ENCODE measurements around the gene NLRP12.
"Not testable (repeated sequence)": the region's sequence is repeated elsewhere in the genome, so short reads cannot be mapped to it uniquely, and the experiment has no call there.

The NLRP12 gene, protein sequence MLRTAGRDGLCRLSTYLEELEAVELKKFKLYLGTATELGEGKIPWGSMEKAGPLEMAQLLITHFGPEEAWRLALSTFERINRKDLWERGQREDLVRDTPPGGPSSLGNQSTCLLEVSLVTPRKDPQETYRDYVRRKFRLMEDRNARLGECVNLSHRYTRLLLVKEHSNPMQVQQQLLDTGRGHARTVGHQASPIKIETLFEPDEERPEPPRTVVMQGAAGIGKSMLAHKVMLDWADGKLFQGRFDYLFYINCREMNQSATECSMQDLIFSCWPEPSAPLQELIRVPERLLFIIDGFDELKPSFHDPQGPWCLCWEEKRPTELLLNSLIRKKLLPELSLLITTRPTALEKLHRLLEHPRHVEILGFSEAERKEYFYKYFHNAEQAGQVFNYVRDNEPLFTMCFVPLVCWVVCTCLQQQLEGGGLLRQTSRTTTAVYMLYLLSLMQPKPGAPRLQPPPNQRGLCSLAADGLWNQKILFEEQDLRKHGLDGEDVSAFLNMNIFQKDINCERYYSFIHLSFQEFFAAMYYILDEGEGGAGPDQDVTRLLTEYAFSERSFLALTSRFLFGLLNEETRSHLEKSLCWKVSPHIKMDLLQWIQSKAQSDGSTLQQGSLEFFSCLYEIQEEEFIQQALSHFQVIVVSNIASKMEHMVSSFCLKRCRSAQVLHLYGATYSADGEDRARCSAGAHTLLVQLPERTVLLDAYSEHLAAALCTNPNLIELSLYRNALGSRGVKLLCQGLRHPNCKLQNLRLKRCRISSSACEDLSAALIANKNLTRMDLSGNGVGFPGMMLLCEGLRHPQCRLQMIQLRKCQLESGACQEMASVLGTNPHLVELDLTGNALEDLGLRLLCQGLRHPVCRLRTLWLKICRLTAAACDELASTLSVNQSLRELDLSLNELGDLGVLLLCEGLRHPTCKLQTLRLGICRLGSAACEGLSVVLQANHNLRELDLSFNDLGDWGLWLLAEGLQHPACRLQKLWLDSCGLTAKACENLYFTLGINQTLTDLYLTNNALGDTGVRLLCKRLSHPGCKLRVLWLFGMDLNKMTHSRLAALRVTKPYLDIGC

GRCh38 chr19:53824134-53824611 is at the start of gene NLRP12:
Gene NLRP12, minus strand, starts transcription at chr19:53824314. Its CDS starts 140 bp downstream, at chr19:53824174.
- Mint-ChIP-seq H3K4me1 (peaks cover 3% of the 10 kb centered on the region), H3K4me3 (peak within 1 kb of the TSS; percentile 34), H3K9me3 (no peaks in the 10 kb centered on the region), H3K27ac (no peak within 1 kb of the TSS), H3K27me3 (peaks cover 23% of the 10 kb centered on the region), H3K36me3 (ENCODE audit: low read depth) (no peaks in the 10 kb centered on the region)
- no peak for ATAC-seq
- no peak for DNase-seq

DNA sequence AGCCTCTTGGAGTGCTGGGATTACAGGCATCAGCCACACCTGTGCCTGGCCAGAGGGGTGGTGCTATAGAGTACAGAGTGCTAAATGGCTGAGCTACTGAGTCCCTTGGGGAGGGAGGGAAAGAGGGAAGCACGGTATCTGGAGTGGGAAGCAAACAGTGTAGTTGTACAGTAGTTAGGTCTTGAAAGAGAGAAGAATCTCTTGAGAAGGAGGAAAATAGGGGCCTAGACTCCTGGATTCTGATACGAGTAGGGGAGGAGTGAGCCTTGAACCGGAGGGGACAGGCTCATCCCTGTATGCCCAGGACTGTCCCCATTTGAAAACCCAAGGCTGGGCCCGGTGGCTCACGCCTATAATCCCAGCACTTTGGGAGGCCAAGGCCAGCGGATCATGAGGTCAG is 48.6 kb upstream of the NLRP12 start:
- H3K27ac Mint-ChIP-seq, result no peak overlapping the region
- no peaks in the 10 kb centered on the region for H3K27me3 Mint-ChIP-seq
- peaks cover 35% of the 10 kb centered on the region for H3K36me3 Mint-ChIP-seq (ENCODE audit: low read depth)
- no peak overlapping the region for H3K4me3 Mint-ChIP-seq
- DNase-seq (no peak), ATAC-seq (no peak)
- peaks cover 67% of the 10 kb centered on the region for H3K4me1 Mint-ChIP-seq
- H3K9me3 Mint-ChIP-seq, result no peaks in the 10 kb centered on the region

DNA sequence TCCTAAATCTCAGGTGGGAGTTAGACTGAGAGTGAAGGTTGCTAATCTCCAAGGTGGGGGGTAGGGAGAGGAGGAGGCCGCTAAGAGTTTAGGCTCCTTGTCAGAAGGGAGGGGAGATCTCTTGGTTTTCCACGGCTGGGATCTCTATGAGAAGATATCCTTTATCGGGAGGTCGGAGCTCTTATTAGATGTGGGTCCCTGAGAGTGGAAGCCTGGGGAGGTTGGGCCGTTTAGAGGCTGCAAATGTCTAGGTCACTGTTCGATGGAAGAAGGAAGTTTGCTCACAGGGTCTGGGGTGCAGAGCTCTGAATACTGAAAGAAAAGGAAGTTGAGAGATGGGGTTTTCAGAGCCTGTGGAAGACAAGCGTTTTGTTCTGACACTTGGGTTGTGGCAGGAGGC is 47.3 kb upstream of the NLRP12 start:
- H3K4me3 Mint-ChIP-seq, result no peak overlapping the region
- H3K36me3 Mint-ChIP-seq (ENCODE audit: low read depth), result peaks cover 33% of the 10 kb centered on the region
- no peaks in the 10 kb centered on the region for H3K27me3 Mint-ChIP-seq
- DNase-seq (no peak), ATAC-seq (no peak)
- peaks cover 64% of the 10 kb centered on the region for H3K4me1 Mint-ChIP-seq
- no peaks in the 10 kb centered on the region for H3K9me3 Mint-ChIP-seq
- H3K27ac Mint-ChIP-seq, result peak overlapping the region; percentile 69

DNA sequence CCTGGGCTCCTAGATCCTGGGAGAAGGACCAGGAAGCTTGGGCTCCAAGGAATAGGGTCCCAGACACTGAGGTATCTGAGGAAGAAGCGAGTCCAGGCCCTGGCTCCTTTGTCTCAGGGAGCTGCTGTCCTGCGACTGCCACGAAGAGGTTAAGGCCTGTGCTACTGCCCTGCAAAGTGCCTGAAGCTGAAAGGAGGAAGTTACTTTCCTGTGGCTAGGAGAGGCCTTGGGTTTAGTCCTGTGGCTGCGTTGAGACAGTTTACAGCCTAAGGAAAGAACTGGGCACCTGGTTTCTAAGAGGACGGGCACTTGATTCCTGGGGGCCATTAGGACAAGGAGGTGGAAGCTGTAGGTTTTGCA is 46.4 kb upstream of the NLRP12 start:
- Mint-ChIP-seq H3K4me3 (peak overlapping the region; percentile 42), H3K4me1 (peaks cover 63% of the 10 kb centered on the region), H3K27ac (peak overlapping the region; percentile 35), H3K9me3 (no peaks in the 10 kb centered on the region), H3K27me3 (no peaks in the 10 kb centered on the region), H3K36me3 (ENCODE audit: low read depth) (peaks cover 28% of the 10 kb centered on the region)
- no peak for ATAC-seq
- DNase-seq, result no peak

GRCh38 chr19:53869805-53870484 is 45.8 kb upstream of the NLRP12 start:
- ATAC-seq, H3K9me3 Mint-ChIP-seq, H3K27me3 Mint-ChIP-seq, DNase-seq: not testable (repeated sequence)
- Mint-ChIP-seq H3K4me1 (peaks cover 60% of the 10 kb centered on the region), H3K27ac (peak overlapping the region; percentile 71), H3K36me3 (ENCODE audit: low read depth) (peaks cover 27% of the 10 kb centered on the region), H3K4me3 (peak overlapping the region; percentile 92)

GRCh38 chr19:53868892-53869804 is 45.0 kb upstream of the NLRP12 start:
- H3K4me3 Mint-ChIP-seq, result peak overlapping the region; percentile 92
- peaks cover 19% of the 10 kb centered on the region for H3K36me3 Mint-ChIP-seq (ENCODE audit: low read depth)
- peak; percentile 85 for DNase-seq
- peak; percentile 45 for ATAC-seq
- no peaks in the 10 kb centered on the region for H3K27me3 Mint-ChIP-seq
- peaks cover 52% of the 10 kb centered on the region for H3K4me1 Mint-ChIP-seq
- H3K27ac Mint-ChIP-seq, result peak overlapping the region; percentile 71
- H3K9me3 Mint-ChIP-seq, result no peaks in the 10 kb centered on the region

DNA sequence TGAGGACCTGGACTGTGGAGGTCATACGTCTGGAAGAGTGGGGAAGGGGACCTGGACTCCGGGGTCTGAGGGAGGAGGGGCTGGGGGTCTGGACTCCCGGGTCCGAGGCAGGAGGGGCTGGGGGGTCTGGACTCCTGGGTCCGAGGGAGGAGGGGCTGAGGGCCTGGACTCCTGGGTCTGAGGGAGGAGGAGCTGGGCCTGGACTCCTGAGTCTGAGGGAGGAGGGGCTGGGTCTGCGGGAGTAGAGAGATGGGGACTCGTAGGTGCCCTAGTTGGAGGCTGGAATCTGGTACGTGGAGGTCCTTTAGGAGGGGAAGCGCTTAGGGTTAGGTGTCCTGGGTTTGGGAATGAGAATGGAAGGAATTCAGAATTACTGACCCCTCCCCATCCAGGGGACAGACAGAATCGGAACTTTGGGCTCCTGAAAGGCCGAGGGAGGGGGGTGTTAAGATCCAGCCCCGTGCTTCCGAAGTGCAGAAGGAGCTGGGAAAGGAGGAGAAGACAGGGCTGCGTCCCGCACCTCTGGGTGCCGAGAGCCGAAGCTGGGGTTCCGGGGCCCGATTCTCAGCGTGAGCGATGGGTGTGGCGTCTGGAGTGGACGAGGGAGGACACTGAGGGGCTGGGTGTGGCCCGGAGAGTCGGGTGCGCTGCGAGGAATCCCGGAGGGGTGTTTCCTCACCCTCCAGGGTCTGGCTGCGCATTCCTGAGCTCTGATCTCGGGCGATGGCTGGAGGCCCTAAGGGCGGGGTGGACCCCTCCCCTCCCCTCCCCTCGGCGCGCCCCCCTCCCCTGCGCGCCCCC is 44.2 kb upstream of the NLRP12 start:
- Mint-ChIP-seq H3K4me1 (peaks cover 44% of the 10 kb centered on the region), H3K27me3 (no peaks in the 10 kb centered on the region), H3K27ac (peak overlapping the region; percentile 94), H3K4me3 (peak overlapping the region; percentile 92), H3K36me3 (ENCODE audit: low read depth) (peaks cover 11% of the 10 kb centered on the region), H3K9me3 (no peaks in the 10 kb centered on the region)
- DNase-seq (peak; percentile 48), ATAC-seq (no peak)

- Mint-ChIP-seq H3K4me3 (peak within 1 kb of the TSS; percentile 92), H3K9me3 (no peaks in the 10 kb centered on the region), H3K36me3 (ENCODE audit: low read depth) (peaks cover 6% of the 10 kb centered on the region), H3K27ac (peak within 1 kb of the TSS; percentile 94), H3K27me3 (no peaks in the 10 kb centered on the region), H3K4me1 (peaks cover 38% of the 10 kb centered on the region)
- DNase-seq (peak; percentile 99), ATAC-seq (peak; percentile 86)
Measured at GRCh38 chr19:53867225-53868090, 43.3 kb upstream of the NLRP12 start, which contains the start of gene MYADM. Gene MYADM, plus strand, starts transcription at chr19:53867883. Its CDS starts 5,647 bp downstream, at chr19:53873530.

DNA sequence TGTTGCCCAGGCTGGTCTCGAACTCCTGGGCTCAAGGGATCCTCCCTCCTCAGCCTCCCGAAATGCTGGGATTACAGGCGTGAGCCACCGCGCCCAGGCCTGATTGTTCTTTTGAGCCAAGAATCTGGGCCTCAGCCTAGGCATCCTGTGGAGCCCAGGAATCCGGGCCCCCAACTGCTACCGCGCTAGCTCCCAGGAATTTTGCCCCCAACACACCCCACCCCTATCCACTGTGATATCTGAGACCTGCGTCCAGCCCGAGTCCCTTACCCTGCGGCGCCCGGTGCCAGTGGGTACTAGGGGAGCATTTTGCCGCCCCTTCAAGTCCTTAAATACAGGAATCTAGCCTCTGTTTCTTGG is 42.7 kb upstream of the NLRP12 start:
- ATAC-seq (no peak), DNase-seq (no peak)
- Mint-ChIP-seq H3K36me3 (ENCODE audit: low read depth) (peaks cover 6% of the 10 kb centered on the region), H3K27me3 (no peaks in the 10 kb centered on the region), H3K9me3 (no peaks in the 10 kb centered on the region), H3K27ac (peak overlapping the region; percentile 94), H3K4me1 (peaks cover 38% of the 10 kb centered on the region), H3K4me3 (peak overlapping the region; percentile 92)

DNA sequence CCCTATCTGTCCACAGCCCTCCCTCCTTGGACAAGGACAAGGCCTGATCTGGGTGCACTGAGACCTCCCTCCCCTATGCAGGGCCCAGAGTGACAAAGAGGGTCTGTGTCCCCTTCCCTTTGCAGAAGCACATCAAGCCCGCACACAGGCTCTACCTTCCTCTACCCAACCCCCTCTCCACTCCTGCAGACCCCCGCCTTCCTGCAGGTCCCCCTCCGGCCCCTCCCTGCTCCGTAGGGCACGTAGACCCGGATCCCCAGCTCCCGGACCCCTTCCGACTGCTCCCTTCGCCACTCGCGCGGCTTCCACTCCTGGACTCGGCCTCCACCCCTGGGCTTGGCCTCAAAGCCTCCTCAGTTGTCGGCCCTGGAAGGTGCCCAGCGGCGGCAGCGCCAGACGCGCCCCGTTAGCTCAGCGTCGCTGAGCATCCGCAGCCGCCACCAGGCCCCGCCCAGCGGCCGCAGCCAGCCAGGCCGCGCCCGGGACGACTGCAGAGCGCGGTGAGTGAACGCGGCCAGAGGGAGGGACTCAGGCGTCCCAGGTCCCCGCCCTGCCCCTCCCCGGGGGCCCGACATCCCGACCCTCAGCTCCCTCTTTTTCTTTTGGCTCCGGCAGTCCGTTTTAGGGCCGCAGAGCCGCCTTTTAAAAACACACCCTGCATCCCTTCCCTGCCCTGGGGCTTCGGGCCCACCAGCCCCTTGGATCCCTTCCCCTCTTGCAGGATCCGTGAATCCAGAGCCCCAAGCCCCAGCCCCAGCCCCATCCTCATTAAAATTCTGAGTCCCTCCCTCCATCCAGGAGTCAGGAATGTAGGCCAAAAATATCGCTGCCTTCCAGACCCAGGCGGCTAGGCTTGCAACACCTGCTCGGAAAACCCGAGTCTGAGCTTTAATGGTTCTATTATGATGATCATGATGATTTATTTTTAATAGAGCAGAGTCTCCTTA is 42.1 kb upstream of the NLRP12 start:
- H3K4me3 Mint-ChIP-seq, result peak overlapping the region; percentile 92
- ATAC-seq, result peak; percentile 52
- H3K27ac Mint-ChIP-seq, result peak overlapping the region; percentile 94
- H3K9me3 Mint-ChIP-seq, result no peaks in the 10 kb centered on the region
- no peaks in the 10 kb centered on the region for H3K27me3 Mint-ChIP-seq
- H3K4me1 Mint-ChIP-seq, result peaks cover 34% of the 10 kb centered on the region
- DNase-seq, result peak; percentile 78
- peaks cover 1% of the 10 kb centered on the region for H3K36me3 Mint-ChIP-seq (ENCODE audit: low read depth)

DNA sequence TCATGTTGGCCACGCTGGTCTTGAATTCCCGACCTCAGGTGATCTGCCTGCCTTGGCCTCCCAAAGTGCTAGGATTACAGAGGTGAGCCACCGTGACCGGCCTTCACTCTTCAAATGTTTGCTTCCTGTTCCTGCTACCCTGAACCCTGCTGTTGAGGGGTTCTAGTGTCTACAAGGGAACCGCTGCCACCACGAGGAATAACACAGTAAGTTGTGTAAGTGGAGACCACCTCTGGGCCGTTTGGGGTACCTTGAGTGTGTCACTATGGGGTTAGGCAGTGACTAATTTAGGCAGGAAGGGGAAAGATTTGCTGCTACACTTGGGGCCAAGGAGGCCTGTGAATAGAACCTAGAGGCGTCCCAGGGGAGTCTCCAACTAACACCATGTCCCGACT is 41.4 kb upstream of the NLRP12 start:
- Mint-ChIP-seq H3K27me3 (no peaks in the 10 kb centered on the region), H3K27ac (peak overlapping the region; percentile 94), H3K9me3 (no peaks in the 10 kb centered on the region), H3K36me3 (ENCODE audit: low read depth) (no peaks in the 10 kb centered on the region), H3K4me1 (peaks cover 28% of the 10 kb centered on the region), H3K4me3 (peak overlapping the region; percentile 92)
- ATAC-seq (no peak), DNase-seq (no peak)
